ENCODE measurements around the gene ELMOD1. TPM values are rescaled to one million over a fixed set of nuclear protein-coding genes. Genes with fewer than 3 reads are reported as not detected.

ELMOD1 gene
- total RNA-seq, 4 donors from 2014 or later = 0.16 to 0.27 TPM; not detected in 2

- WGBS, 2 donors (ENCODE audit: low coverage in 1 of 2) = 15 to 41% methylated on average over 2 of the region's 2 CpGs
- Histone ChIP-seq H3K4me3 (no peak overlapping the region), H3K36me3 (no peaks in the 10 kb centered on the region), H3K9me3 (no peaks in the 10 kb centered on the region), H3K27ac (no peak overlapping the region), H3K27me3 (no peaks in the 10 kb centered on the region), H3K4me1 (no peaks in the 10 kb centered on the region)
- no peak for DNase-seq
- TF ChIP-seq CTCF (IDR thresholded peaks at IDR 0.05) = no peak
- in situ Hi-C loops (cut with MboI; ENCODE audit: low pct_ligation_motif_present in 1 of 4, low pct_unique_long_range_greater_than_20kb in 1 of 4, low sequenced_read_pairs in 3 of 4) (no loop called here), intact Hi-C loops (cut with DNase I; ENCODE audit: low total_unique reads) (no loop called here)
Observed at GRCh38 chr11:107625685-107625989, 34.7 kb downstream of the ELMOD1 start.

- no peak overlapping the region for H3K4me3 ChIP-seq
- no peaks in the 10 kb centered on the region for H3K9me3 ChIP-seq
- in situ Hi-C loops (cut with MboI; ENCODE audit: low pct_ligation_motif_present in 1 of 4, low pct_unique_long_range_greater_than_20kb in 1 of 4, low sequenced_read_pairs in 3 of 4) (no loop called here), intact Hi-C loops (cut with DNase I; ENCODE audit: low total_unique reads) (no loop called here)
- no peak for DNase-seq
- no peak overlapping the region for H3K27ac ChIP-seq
- no peaks in the 10 kb centered on the region for H3K27me3 ChIP-seq
- no peaks in the 10 kb centered on the region for H3K36me3 ChIP-seq
- H3K4me1 ChIP-seq = no peaks in the 10 kb centered on the region
- TF ChIP-seq POLR2AphosphoS5 (IDR thresholded peaks at IDR 0.05) = no peak
- no peak for TF ChIP-seq POLR2A (IDR thresholded peaks at IDR 0.05)
- TF ChIP-seq EP300 (IDR thresholded peaks at IDR 0.05; ENCODE audit: low read depth) = no peak
- TF ChIP-seq CTCF (IDR thresholded peaks at IDR 0.05) = no peak
- 70 to 76% methylated on average over 2 of the region's 2 CpGs for WGBS, 2 donors (ENCODE audit: low coverage in 1 of 2)
Observed at GRCh38 chr11:107631043-107631442, 40.1 kb downstream of the ELMOD1 start.

GRCh38 chr11:107631931-107632330 is 41.0 kb downstream of the ELMOD1 start:
- no peak for TF ChIP-seq POLR2A (IDR thresholded peaks at IDR 0.05)
- TF ChIP-seq CTCF (IDR thresholded peaks at IDR 0.05) = no peak
- TF ChIP-seq POLR2AphosphoS5 (IDR thresholded peaks at IDR 0.05) = no peak
- no peak for TF ChIP-seq EP300 (IDR thresholded peaks at IDR 0.05; ENCODE audit: low read depth)
- no peaks in the 10 kb centered on the region for H3K4me1 ChIP-seq
- H3K4me3 ChIP-seq = no peak overlapping the region
- H3K36me3 ChIP-seq = no peaks in the 10 kb centered on the region
- no peaks in the 10 kb centered on the region for H3K9me3 ChIP-seq
- H3K27me3 ChIP-seq = no peaks in the 10 kb centered on the region
- no peak overlapping the region for H3K27ac ChIP-seq
- DNase-seq = no peak
- WGBS, 2 donors (ENCODE audit: low coverage in 1 of 2) = 74 to 87% methylated on average over 2 of the region's 2 CpGs
- intact Hi-C loops (cut with DNase I; ENCODE audit: low total_unique reads) (no loop called here), in situ Hi-C loops (cut with MboI; ENCODE audit: low pct_ligation_motif_present in 1 of 4, low pct_unique_long_range_greater_than_20kb in 1 of 4, low sequenced_read_pairs in 3 of 4) (no loop called here)

DNA sequence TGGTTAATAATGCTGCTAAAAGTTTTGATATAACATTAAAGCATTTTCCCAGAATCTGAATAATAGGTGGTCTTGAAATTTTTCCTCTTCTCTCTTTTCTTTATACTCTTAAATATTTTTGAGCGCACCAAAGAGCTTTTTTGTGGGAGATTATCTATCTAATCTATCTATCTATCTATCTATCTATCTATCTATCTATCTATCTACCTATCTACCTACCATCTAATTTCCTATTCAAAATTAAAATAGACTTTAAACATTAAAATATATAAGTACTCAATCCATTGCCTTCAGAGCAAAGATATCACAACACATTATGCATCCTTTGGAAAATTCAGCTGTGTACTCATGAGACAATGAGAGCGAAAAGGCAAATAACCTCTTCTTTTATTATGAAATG is 55.8 kb downstream of the ELMOD1 start:
- Histone ChIP-seq H3K4me3 (no peak overlapping the region), H3K4me1 (no peaks in the 10 kb centered on the region), H3K9me3 (no peaks in the 10 kb centered on the region), H3K36me3 (no peaks in the 10 kb centered on the region), H3K27ac (no peak overlapping the region), H3K27me3 (no peaks in the 10 kb centered on the region)
- DNase-seq = no peak
- intact Hi-C loops (cut with DNase I; ENCODE audit: low total_unique reads) = no loop called here
- TF ChIP-seq EP300 (IDR thresholded peaks at IDR 0.05; ENCODE audit: low read depth) (no peak), POLR2A (IDR thresholded peaks at IDR 0.05) (no peak), POLR2AphosphoS5 (IDR thresholded peaks at IDR 0.05) (no peak)
- WGBS, 2 donors (ENCODE audit: low coverage in 1 of 2) = 88 to 96% methylated on average over 2 of the region's 2 CpGs
- in situ Hi-C loops (cut with MboI; ENCODE audit: low pct_ligation_motif_present in 1 of 4, low pct_unique_long_range_greater_than_20kb in 1 of 4, low sequenced_read_pairs in 3 of 4) = no loop called here

DNA sequence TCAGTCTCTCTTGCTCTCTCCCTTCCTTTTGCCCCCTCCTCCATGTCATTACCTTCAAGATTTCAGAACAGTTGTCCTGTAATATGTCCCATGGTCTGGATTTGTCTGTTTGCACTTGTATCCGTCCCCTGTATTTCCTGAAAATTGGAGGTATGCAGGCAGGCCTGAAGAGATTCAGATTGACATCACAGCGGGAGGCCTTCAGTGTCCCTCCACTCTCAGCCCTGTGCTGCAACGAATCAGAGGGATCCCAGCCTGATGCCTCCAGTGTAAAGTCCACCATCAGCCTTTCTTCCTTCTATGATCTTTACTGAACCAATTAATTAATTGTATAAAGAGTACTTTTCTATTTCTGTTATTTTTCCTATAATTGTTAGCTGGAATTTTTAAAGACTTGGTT is 57.3 kb downstream of the ELMOD1 start:
- in situ Hi-C loops (cut with MboI; ENCODE audit: low pct_ligation_motif_present in 1 of 4, low pct_unique_long_range_greater_than_20kb in 1 of 4, low sequenced_read_pairs in 3 of 4) = no loop called here
- 40 to 66% methylated on average over 1 to 3 of the region's 3 CpGs for WGBS, 2 donors (ENCODE audit: low coverage in 1 of 2)
- TF ChIP-seq CTCF (IDR thresholded peaks at IDR 0.05) (no peak), POLR2A (IDR thresholded peaks at IDR 0.05) (no peak), POLR2AphosphoS5 (IDR thresholded peaks at IDR 0.05) (no peak), EP300 (IDR thresholded peaks at IDR 0.05; ENCODE audit: low read depth) (no peak)

More for the DNA sequence above, 57.3 kb downstream of the ELMOD1 start:
- H3K27ac ChIP-seq = no peak overlapping the region
- no peaks in the 10 kb centered on the region for H3K27me3 ChIP-seq
- no peaks in the 10 kb centered on the region for H3K36me3 ChIP-seq
- H3K4me3 ChIP-seq = no peak overlapping the region
- no peak for DNase-seq
- H3K9me3 ChIP-seq = no peaks in the 10 kb centered on the region
- intact Hi-C loops (cut with DNase I; ENCODE audit: low total_unique reads) = no loop called here
- no peaks in the 10 kb centered on the region for H3K4me1 ChIP-seq
